ENCODE results near the gene PCDH15.

PCDH15 gene

DNA sequence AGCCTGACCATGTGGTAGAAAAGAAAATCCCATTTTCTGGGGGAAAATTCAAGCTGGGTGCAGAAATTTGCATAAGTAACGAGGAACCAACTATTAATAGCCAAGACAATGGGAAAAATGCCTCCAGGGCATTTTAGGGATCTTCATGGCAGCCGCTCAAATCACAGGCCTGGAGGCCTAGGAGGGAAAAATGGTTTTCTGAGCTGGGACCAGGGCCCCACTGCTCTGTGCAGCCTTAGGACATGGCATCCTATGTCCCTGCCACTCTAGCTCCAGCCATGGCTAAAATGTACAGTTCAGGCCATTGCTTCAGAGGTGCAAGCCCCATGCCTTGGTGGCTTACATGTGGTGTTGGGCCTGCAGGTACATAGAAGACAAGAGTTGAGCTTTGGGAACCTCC lies 459.0 kb downstream of the PCDH15 start:
- no peak for DNase-seq

DNA sequence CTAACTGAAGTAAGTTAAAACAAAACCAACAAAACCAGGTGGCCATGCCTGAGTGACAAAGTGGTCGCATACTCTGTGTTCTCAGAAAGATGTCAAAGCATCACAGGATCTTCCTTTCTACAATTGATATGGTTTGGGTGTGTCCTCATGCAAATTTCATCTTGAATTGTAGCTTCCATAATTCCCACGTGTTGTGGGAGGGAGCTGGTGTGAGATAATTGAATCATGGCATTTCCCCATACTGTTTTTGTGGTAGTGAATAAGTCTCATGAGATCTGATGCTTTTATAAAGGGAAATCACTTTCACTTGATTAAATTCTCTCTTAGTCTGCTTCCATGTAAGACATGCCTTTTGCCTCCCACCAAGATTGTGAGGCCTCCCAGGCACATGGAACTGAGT lies 465.7 kb downstream of the PCDH15 start:
- no peak for DNase-seq

DNA sequence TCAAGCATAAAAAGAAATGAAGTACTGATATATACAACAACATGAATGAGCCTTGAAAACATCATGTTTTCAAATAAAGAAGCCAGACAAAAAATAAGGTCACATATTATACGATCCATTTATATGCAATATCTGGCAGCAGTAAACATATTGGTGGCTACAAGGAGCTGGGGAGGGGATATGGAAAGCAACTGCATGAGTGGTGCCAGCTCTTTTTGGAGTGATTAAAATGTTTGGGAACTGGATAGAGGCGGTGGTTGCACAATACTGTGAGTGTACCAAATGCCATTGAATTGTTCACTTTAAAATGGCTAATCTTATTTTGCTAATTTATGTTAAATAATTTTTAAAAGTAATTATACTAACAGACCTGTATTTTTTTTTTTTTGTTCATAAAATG lies 481.7 kb downstream of the PCDH15 start:
- no peak for DNase-seq

DNA sequence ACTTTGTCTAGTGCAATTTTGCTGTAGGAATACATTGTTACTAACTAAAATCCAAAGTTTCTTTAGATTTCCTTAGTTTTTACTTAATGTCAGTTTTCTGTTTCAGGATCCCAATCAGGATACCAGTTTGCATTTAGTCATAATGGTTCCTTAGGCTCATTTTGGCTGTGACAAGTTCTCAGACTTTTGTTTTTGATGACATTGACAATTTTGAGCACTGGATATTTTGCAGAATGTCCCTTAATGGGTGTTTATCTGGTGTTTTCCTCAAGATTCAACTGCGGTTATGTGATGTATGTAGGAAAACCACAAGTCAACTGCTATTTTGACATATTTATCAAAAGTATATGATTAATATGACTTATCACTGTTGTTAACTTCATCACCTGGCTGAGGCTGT lies 482.6 kb downstream of the PCDH15 start:
- DNase-seq = no peak

GRCh38 chr10:54314430-54314829 lies 486.6 kb downstream of the PCDH15 start:
- no peak for DNase-seq

DNA sequence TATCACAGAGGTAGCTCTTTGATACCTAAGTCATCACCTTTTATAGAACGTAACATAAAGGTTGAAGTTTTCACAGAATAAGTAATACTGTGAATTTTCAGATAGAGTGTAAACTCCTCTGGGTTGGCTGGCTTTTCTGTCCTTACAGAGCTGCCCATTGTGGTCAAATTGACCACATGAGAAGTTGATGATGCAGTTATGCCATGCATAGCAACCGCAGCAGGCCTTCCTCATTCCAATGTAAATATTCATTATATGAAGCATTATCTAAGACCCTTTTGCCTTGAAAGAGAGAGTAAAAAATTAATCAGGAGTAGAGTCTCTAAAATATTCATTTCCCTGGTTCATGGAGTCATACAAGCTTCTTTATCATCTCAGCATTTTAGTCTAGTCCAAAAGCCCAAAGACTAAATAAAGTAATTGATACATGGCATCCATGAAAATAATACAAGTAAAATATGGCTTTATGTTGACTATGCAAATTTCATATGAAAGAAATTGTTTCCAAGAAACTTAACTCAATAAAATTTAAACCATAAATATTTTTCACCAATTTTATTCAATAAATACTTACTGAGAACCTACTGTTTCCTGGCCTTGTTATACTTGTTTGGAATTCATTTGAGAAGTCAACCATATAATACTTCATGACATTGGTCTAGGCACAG lies 516.4 kb downstream of the PCDH15 start:
- DNase-seq = no peak

DNA sequence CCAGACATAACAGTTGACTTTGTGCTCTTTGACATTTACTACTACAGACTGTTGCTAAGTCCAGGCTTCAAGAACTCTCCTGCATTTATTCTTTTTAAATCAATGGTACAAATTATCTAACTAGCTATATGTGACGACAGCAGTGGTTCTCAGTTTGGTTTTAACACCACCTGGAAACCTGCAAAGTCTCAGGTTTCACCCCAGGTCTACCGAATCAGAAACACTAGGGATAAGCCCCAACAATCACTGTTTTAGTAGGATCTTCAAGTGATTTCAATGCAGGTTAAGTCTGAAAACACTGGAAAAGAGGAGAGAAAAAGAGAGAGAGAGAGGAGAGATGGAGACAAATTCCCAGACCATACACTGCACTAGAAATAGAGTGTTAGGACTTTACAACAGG lies 519.0 kb downstream of the PCDH15 start:
- no peak for DNase-seq

DNA sequence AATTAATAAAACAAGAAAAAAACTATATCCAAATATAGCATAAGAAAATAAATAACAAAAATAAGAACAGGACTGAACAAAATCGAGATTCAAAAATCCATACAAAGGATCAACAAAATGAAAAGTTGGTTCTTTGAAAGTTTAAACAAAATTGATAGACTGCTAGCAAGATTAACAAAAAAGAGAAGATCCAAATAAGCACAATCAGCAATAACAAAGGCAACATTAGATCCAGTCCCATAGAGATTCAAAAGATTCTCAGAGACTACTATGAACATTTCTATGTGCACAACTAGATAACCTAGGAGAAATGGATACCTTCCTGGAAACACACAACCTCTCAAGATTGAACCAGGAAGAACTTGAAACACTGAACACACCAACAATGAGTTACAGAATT lies 534.6 kb downstream of the PCDH15 start:
- no peak for DNase-seq

DNA sequence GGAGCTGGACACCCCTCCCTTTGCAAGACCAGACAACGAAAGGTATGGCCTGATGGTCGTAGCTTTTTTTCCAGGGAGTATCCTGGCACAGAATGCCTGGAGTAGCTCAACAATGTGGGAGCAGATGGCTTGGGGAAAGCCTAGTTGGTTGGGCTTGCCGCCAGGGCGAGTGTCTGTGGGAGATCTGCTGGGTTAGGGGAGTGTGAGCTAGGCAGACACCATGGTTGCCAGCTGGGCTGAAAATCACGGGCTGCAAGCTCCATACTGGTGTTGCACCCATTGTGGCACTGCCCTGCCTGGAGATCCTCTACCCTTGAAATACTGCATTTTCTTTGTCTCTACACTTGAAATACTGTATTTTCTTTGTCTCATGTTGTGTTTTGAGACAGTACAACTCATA lies 538.3 kb downstream of the PCDH15 start:
- no peak for DNase-seq

GRCh38 chr10:54259104-54259503 lies 541.9 kb downstream of the PCDH15 start:
- DNase-seq = no peak

- DNase-seq = no peak
Measured at GRCh38 chr10:54234832-54235231, 566.2 kb downstream of the PCDH15 start.

DNA sequence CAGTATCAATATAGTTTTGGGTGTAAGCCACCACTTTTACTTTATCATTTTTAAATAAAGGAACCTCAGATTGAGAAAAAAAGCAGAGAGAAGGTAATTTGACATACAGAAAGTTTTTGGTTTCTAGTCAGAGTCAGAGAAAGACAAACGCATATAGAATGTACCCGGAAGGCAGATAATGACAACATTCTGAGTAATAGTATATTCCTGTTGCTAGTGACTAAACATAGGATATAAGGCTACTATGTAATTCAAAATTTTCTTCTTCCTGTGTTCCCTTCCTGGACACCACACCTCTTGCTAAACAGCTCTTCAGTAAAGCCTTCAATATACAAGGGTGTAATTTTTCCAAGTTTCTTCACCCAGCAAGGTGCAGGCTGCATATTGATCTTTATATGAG lies 597.6 kb downstream of the PCDH15 start:
- DNase-seq = no peak

DNA sequence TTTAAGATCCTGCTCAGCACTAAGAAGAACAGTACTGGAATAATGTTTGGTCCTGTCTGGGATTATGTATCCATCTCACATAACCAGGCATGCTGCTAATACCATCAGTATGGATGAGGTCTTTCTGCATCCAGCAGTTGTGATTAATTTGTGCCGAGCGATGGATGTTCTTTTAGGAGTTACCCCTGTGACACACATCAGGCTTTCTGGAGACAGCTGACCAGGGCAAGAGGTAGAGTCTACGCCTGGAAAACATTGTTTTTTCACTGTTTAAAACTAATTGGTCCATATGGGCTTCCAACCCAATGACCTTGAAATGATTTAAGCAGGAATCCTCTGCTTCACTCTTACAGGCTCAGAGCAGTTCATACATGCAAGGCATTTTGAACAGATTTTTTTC lies 603.0 kb downstream of the PCDH15 start:
- no peak for DNase-seq

DNA sequence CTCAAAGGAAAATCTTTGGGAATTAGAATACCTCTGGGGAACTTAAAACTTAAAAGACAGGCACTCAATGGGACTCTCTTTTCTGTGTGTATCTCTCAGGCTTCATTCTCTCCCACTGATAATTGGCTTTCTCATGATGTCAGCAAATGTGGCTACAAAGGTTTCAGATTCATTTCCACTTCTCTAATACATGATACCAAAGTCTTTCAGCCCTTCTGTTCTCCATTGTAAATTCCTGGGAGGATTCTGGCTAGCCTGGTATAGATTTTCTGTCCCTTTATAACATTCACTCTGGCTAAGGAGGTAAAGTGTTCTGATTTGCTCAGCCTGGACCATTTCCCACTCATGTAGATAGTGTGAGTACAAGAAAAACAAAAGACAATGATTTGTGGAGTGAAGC lies 606.2 kb downstream of the PCDH15 start:
- no peak for DNase-seq

GRCh38 chr10:54159924-54160323 lies 641.1 kb downstream of the PCDH15 start:
- DNase-seq = no peak

DNA sequence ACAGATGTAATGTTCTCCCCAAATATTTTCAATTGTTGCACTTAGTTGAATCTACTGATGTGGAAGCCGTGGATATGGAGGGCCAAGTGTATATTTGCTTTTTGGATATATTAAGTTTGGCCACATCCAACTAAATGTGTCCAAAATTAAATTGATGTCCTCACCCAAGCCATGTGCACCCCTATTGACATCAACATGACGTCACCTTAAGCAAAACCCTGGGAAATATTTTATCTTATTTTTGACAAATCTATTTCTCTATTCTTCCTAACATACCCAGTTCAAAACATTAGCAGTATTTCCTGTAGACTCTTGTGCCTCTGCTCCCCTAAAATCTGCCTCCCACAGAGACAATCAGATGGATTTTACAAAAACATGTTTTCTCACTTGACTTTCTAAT lies 652.5 kb downstream of the PCDH15 start:
- DNase-seq = no peak

GRCh38 chr10:54139819-54140428 lies 661.1 kb downstream of the PCDH15 start:
- DNase-seq = no peak

DNA sequence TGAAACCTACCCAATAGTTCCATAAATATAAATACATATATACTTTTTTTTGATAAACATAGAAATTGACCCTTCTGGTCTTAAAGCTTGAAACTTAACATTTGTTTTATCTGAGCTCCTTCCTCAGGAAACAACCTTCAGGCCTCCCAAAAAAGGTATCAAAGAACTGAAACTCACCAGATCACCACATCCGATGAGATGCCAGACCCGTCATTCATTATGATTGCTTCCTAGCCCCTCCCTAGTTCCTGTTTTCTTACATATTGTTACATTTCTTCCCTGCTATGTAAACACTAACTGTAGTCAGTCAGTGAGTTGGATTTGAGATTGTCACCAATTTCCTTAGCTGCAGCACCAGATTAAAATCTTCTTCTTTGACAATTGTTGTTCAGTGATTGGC lies 663.6 kb downstream of the PCDH15 start:
- no peak for DNase-seq

- no peak for DNase-seq
Measured at GRCh38 chr10:54133203-54133602, 667.8 kb downstream of the PCDH15 start.

GRCh38 chr10:54131833-54132232 lies 669.2 kb downstream of the PCDH15 start:
- DNase-seq = no peak

DNA sequence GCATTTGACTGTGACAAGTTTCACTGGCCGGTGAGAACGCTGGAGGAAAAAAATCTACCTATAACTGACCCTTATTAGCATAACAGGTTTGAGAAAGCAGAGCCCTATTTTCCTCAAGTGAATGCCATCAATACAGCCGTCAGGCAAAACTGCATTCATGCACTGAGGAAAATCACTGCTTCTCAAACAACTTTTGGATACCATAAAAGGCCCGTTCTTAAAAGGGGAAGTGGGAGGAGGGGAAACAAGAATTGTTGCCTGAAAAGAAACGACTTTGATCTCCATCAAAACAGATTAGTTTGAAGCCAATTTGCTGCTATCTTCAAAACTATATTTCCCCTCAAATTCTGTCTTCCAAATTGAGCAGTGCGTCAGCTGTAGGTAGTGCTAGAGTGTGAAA lies 670.6 kb downstream of the PCDH15 start:
- DNase-seq = no peak

- no peak for DNase-seq
Measured at GRCh38 chr10:54125098-54125747, 675.8 kb downstream of the PCDH15 start.

DNA sequence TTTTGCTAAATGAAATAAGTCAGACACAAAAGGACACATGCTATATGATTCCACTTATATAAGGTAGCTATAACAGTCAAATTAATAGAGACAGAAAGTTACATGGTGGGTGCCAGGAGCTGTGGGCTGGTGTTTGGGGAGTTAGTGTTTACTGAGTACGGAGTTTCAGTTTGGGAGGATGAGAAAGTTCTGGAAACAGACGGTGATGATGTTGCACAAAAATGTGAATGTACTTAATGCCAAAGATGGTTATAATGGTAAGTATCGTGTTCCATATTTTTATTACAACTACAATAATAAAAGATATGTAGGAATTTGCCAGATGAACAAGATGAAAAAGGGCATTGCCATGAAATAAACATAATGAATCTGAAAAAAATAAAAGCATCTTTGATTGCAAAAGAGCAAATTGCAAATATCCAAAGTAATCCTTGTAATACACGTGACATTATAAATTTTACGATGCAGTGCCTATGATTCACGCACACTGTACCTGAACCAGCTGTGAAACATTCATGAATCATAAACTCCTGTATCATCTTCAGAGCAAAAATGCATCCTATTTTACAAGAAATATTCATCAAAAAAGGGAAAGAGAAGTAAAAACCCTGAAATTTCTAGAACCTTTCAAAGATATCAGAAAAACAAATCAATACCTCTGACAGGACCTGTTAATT lies 676.7 kb downstream of the PCDH15 start:
- DNase-seq = no peak

- no peak for DNase-seq
Measured at GRCh38 chr10:54120806-54121205, 680.2 kb downstream of the PCDH15 start.
